Measurements from ENCODE around the gene WNT6. TPM values are rescaled to one million over a fixed set of nuclear protein-coding genes. Genes with fewer than 3 reads are reported as not detected.

WNT6 gene
- total RNA-seq, 1 donor from 2014 or later: 0.64 TPM

DNA sequence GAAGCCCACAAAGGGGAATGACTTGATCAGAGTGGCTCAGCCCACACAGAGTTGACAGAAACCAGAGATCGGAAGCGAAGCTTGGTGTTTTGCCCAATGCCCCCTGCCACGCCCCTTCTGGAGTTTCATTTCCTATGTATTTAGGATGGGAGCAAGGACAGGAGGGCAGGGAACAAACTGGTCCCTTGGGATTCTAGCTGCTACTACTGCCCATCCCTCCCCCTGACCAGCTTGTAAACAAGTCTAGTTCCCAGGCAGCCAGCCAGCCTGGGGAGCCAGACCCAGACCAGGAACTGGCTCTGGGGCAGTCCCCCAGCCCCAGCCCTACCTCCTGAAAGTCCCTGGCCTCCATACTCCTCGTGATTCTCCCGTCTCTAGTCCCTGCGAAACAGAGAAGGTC, 8.3 kb downstream of the WNT6 start:
- Mint-ChIP-seq H3K4me3 (ENCODE audit: unreplicated experiment) (no peak overlapping the region), H3K36me3 (ENCODE audit: unreplicated experiment) (no peaks in the 10 kb centered on the region), H3K27me3 (ENCODE audit: unreplicated experiment) (peaks cover 83% of the 10 kb centered on the region), H3K27ac (ENCODE audit: unreplicated experiment) (no peak overlapping the region), H3K9me3 (ENCODE audit: unreplicated experiment) (no peaks in the 10 kb centered on the region), H3K4me1 (ENCODE audit: unreplicated experiment) (no peaks in the 10 kb centered on the region)
- TF ChIP-seq, protein P1, sequence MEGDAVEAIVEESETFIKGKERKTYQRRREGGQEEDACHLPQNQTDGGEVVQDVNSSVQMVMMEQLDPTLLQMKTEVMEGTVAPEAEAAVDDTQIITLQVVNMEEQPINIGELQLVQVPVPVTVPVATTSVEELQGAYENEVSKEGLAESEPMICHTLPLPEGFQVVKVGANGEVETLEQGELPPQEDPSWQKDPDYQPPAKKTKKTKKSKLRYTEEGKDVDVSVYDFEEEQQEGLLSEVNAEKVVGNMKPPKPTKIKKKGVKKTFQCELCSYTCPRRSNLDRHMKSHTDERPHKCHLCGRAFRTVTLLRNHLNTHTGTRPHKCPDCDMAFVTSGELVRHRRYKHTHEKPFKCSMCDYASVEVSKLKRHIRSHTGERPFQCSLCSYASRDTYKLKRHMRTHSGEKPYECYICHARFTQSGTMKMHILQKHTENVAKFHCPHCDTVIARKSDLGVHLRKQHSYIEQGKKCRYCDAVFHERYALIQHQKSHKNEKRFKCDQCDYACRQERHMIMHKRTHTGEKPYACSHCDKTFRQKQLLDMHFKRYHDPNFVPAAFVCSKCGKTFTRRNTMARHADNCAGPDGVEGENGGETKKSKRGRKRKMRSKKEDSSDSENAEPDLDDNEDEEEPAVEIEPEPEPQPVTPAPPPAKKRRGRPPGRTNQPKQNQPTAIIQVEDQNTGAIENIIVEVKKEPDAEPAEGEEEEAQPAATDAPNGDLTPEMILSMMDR (IDR thresholded peaks at IDR 0.05): no peak
- DNase-seq (ENCODE audit: extremely low spot score, unreplicated experiment): no peak

GRCh38 chr2:218869064-218869463, 9.5 kb downstream of the WNT6 start:
- H3K4me3 Mint-ChIP-seq (ENCODE audit: unreplicated experiment): no peak overlapping the region
- H3K27me3 Mint-ChIP-seq (ENCODE audit: unreplicated experiment): peaks cover 76% of the 10 kb centered on the region
- H3K4me1 Mint-ChIP-seq (ENCODE audit: unreplicated experiment): peaks cover 2% of the 10 kb centered on the region
- no peaks in the 10 kb centered on the region for H3K36me3 Mint-ChIP-seq (ENCODE audit: unreplicated experiment)
- H3K27ac Mint-ChIP-seq (ENCODE audit: unreplicated experiment): no peak overlapping the region
- TF ChIP-seq, protein P1 (IDR thresholded peaks at IDR 0.05): no peak
- no peak for DNase-seq (ENCODE audit: extremely low spot score, unreplicated experiment)
- no peaks in the 10 kb centered on the region for H3K9me3 Mint-ChIP-seq (ENCODE audit: unreplicated experiment)

- TF ChIP-seq, protein P1 (IDR thresholded peaks at IDR 0.05): no peak
- H3K36me3 Mint-ChIP-seq (ENCODE audit: unreplicated experiment): no peaks in the 10 kb centered on the region
- peaks cover 2% of the 10 kb centered on the region for H3K4me1 Mint-ChIP-seq (ENCODE audit: unreplicated experiment)
Measured at GRCh38 chr2:218870984-218871344, 11.4 kb downstream of the WNT6 start.

GRCh38 chr2:218871345-218872302, 12.0 kb downstream of the WNT6 start:
- Mint-ChIP-seq H3K9me3 (ENCODE audit: unreplicated experiment) (no peaks in the 10 kb centered on the region), H3K4me1 (ENCODE audit: unreplicated experiment) (peaks cover 2% of the 10 kb centered on the region), H3K27me3 (ENCODE audit: unreplicated experiment) (peaks cover 78% of the 10 kb centered on the region), H3K4me3 (ENCODE audit: unreplicated experiment) (no peak overlapping the region), H3K36me3 (ENCODE audit: unreplicated experiment) (no peaks in the 10 kb centered on the region), H3K27ac (ENCODE audit: unreplicated experiment) (no peak overlapping the region)
- no peak for DNase-seq (ENCODE audit: extremely low spot score, unreplicated experiment)
- TF ChIP-seq, protein P1 (IDR thresholded peaks at IDR 0.05): no peak

More at GRCh38 chr2:218870984-218871344, 11.4 kb downstream of the WNT6 start:
- Mint-ChIP-seq H3K9me3 (ENCODE audit: unreplicated experiment) (no peaks in the 10 kb centered on the region), H3K27ac (ENCODE audit: unreplicated experiment) (no peak overlapping the region), H3K4me3 (ENCODE audit: unreplicated experiment) (no peak overlapping the region), H3K27me3 (ENCODE audit: unreplicated experiment) (peaks cover 80% of the 10 kb centered on the region)
- no peak for DNase-seq (ENCODE audit: extremely low spot score, unreplicated experiment)

- TF ChIP-seq, protein P1 (IDR thresholded peaks at IDR 0.05): no peak
- H3K9me3 Mint-ChIP-seq (ENCODE audit: unreplicated experiment): no peaks in the 10 kb centered on the region
- no peak for DNase-seq (ENCODE audit: extremely low spot score, unreplicated experiment)
- H3K36me3 Mint-ChIP-seq (ENCODE audit: unreplicated experiment): no peaks in the 10 kb centered on the region
- H3K27me3 Mint-ChIP-seq (ENCODE audit: unreplicated experiment): peaks cover 69% of the 10 kb centered on the region
- peaks cover 2% of the 10 kb centered on the region for H3K4me1 Mint-ChIP-seq (ENCODE audit: unreplicated experiment)
- no peak overlapping the region for H3K4me3 Mint-ChIP-seq (ENCODE audit: unreplicated experiment)
- no peak overlapping the region for H3K27ac Mint-ChIP-seq (ENCODE audit: unreplicated experiment)
Measured at GRCh38 chr2:218872645-218873358, 13.2 kb downstream of the WNT6 start.

Measured in osteocyte (in vitro differentiated cells).